Activated effector memory CD4-positive, alpha-beta T cell treated with Interleukin-2 at 50 U/mL for 16 hours (primary cell): ENCODE results near the gene CCDC3.
"Not testable (repeated sequence)": the region's sequence is repeated elsewhere in the genome, so short reads cannot be mapped to it uniquely, and the experiment has no call there.

ENCODE experiments used
- DNase-seq: peaks from one replicate; pipeline ENCODE4 v3.0.0-alpha.2; 2020

CCDC3 gene

GRCh38 chr10:13001041-13001886 is at the start of gene CCDC3:
Gene CCDC3, minus strand, starts transcription at chr10:13001713. Its CDS starts 143 bp downstream, at chr10:13001570.
- no peak for DNase-seq

- no peak for DNase-seq
These were observed 49.7 kb upstream of the CCDC3 start for GRCh38 chr10:13051126-13051694.

- no peak for DNase-seq
These were observed 48.4 kb upstream of the CCDC3 start for GRCh38 chr10:13049774-13050420.

GRCh38 chr10:13048762-13049161 is 47.2 kb upstream of the CCDC3 start:
- DNase-seq: no peak

- no peak for DNase-seq
These were observed 46.2 kb upstream of the CCDC3 start for GRCh38 chr10:13047529-13048206.

GRCh38 chr10:13046851-13047528 is 45.5 kb upstream of the CCDC3 start:
- no peak for DNase-seq

- no peak for DNase-seq
These were observed 42.0 kb upstream of the CCDC3 start for GRCh38 chr10:13043520-13043919.

- DNase-seq: no peak
These were observed 38.2 kb upstream of the CCDC3 start for GRCh38 chr10:13039761-13040160.

GRCh38 chr10:13038391-13038790 is 36.9 kb upstream of the CCDC3 start:
- DNase-seq: no peak

GRCh38 chr10:13037832-13038231 is 36.3 kb upstream of the CCDC3 start:
- no peak for DNase-seq

- no peak for DNase-seq
These were observed 35.3 kb upstream of the CCDC3 start for GRCh38 chr10:13036841-13037240.

GRCh38 chr10:13035731-13036130 is 34.2 kb upstream of the CCDC3 start:
- DNase-seq: not testable (repeated sequence)

GRCh38 chr10:13026873-13027272 is 25.4 kb upstream of the CCDC3 start:
- no peak for DNase-seq

- DNase-seq: no peak
These were observed 22.2 kb upstream of the CCDC3 start for GRCh38 chr10:13023754-13024153.

GRCh38 chr10:13019280-13019679 is 17.8 kb upstream of the CCDC3 start:
- no peak for DNase-seq

- no peak for DNase-seq
These were observed 16.7 kb upstream of the CCDC3 start for GRCh38 chr10:13018171-13018570.

- DNase-seq: no peak
These were observed 15.4 kb upstream of the CCDC3 start for GRCh38 chr10:13016886-13017285.

GRCh38 chr10:13016426-13016825 is 14.9 kb upstream of the CCDC3 start:
- DNase-seq: no peak

- DNase-seq: no peak
These were observed 4.5 kb upstream of the CCDC3 start for GRCh38 chr10:13006037-13006436.

- no peak for DNase-seq
These were observed 2.2 kb upstream of the CCDC3 start for GRCh38 chr10:13003759-13004158.

- DNase-seq: no peak
These were observed 1.5 kb upstream of the CCDC3 start for GRCh38 chr10:13003004-13003403.

GRCh38 chr10:13001887-13002212 is 337 bp upstream of the CCDC3 start:
- DNase-seq: no peak

GRCh38 chr10:13000431-13000830 is 1.1 kb downstream of the CCDC3 start:
- no peak for DNase-seq
